Adipocyte (in vitro differentiated cells): ENCODE measurements around the gene TPO.

Experiments used
- DNase-seq: peaks from one replicate; pipeline ENCODE4 v3.0.0-alpha.2; 2015; ENCODE audit warnings: low read depth
- H3K27me3 ChIP-seq: replicated peaks from 2 replicates; pipeline ENCODE4 v1.7.0; 2013; ENCODE audit warnings: mild to moderate bottlenecking, low read length, moderate library complexity; ENCODE audit not compliant: control insufficient read depth, insufficient read depth
- H3K36me3 ChIP-seq: 2 replicates; pipeline ENCODE4 v1.7.0; 2013; ENCODE audit warnings: low read length, mild to moderate bottlenecking, moderate library complexity; ENCODE audit not compliant: control insufficient read depth, insufficient read depth, severe bottlenecking
- H3K4me1 ChIP-seq: 2 replicates; pipeline ENCODE4 v1.7.0; 2013; ENCODE audit warnings: mild to moderate bottlenecking, low read length, moderate library complexity; ENCODE audit not compliant: control insufficient read depth, insufficient read depth
- H3K4me3 ChIP-seq: 2 replicates; pipeline ENCODE4 v1.7.0; 2013; ENCODE audit warnings: mild to moderate bottlenecking, low read length, moderate library complexity
- H3K9ac ChIP-seq: 2 replicates; pipeline ENCODE4 v1.7.0; 2013; ENCODE audit warnings: mild to moderate bottlenecking, low read length, moderate library complexity
- H3K9me3 ChIP-seq: 2 replicates; pipeline ENCODE4 v1.7.0; 2013; ENCODE audit warnings: mild to moderate bottlenecking, low read length, moderate library complexity; ENCODE audit not compliant: control insufficient read depth

Gene TPO

GRCh38 chr2:1539973-1540372 lies 126.7 kb downstream of the TPO start:
- H3K9ac ChIP-seq: no peak overlapping the region
- no peaks in the 10 kb centered on the region for H3K4me1 ChIP-seq
- no peaks in the 10 kb centered on the region for H3K36me3 ChIP-seq
- H3K4me3 ChIP-seq: no peak overlapping the region
- no peak for DNase-seq
- H3K9me3 ChIP-seq: no peaks in the 10 kb centered on the region
- H3K27me3 ChIP-seq: peaks cover 26% of the 10 kb centered on the region

GRCh38 chr2:1540481-1540880 lies 127.2 kb downstream of the TPO start:
- DNase-seq: no peak
- H3K9me3 ChIP-seq: no peaks in the 10 kb centered on the region
- no peaks in the 10 kb centered on the region for H3K4me1 ChIP-seq
- no peak overlapping the region for H3K9ac ChIP-seq
- no peaks in the 10 kb centered on the region for H3K36me3 ChIP-seq
- H3K4me3 ChIP-seq: no peak overlapping the region
- H3K27me3 ChIP-seq: peaks cover 26% of the 10 kb centered on the region

- peaks cover 26% of the 10 kb centered on the region for H3K27me3 ChIP-seq
- H3K4me3 ChIP-seq: no peak overlapping the region
- DNase-seq: no peak
- no peaks in the 10 kb centered on the region for H3K4me1 ChIP-seq
- H3K9me3 ChIP-seq: no peaks in the 10 kb centered on the region
- H3K9ac ChIP-seq: no peak overlapping the region
- H3K36me3 ChIP-seq: no peaks in the 10 kb centered on the region
Measured at GRCh38 chr2:1541040-1541439, 127.8 kb downstream of the TPO start.

GRCh38 chr2:1541819-1542475 lies 128.7 kb downstream of the TPO start:
- H3K27me3 ChIP-seq: peaks cover 30% of the 10 kb centered on the region
- DNase-seq: no peak

GRCh38 chr2:1542971-1543370 lies 129.7 kb downstream of the TPO start:
- no peaks in the 10 kb centered on the region for H3K9me3 ChIP-seq
- no peak for DNase-seq
- no peaks in the 10 kb centered on the region for H3K36me3 ChIP-seq
- no peaks in the 10 kb centered on the region for H3K4me1 ChIP-seq
- peaks cover 35% of the 10 kb centered on the region for H3K27me3 ChIP-seq
- no peak overlapping the region for H3K4me3 ChIP-seq
- H3K9ac ChIP-seq: no peak overlapping the region

More at GRCh38 chr2:1541819-1542475, 128.7 kb downstream of the TPO start:
- Histone ChIP-seq H3K36me3 (no peaks in the 10 kb centered on the region), H3K4me1 (no peaks in the 10 kb centered on the region), H3K9me3 (no peaks in the 10 kb centered on the region), H3K4me3 (no peak overlapping the region), H3K9ac (no peak overlapping the region)

- Histone ChIP-seq H3K4me3 (no peak overlapping the region), H3K36me3 (no peaks in the 10 kb centered on the region), H3K4me1 (no peaks in the 10 kb centered on the region), H3K9me3 (no peaks in the 10 kb centered on the region), H3K27me3 (peaks cover 35% of the 10 kb centered on the region), H3K9ac (no peak overlapping the region)
- DNase-seq: no peak
Measured at GRCh38 chr2:1543776-1544477, 130.7 kb downstream of the TPO start.

GRCh38 chr2:1544478-1545069 lies 131.3 kb downstream of the TPO start:
- H3K27me3 ChIP-seq: peaks cover 32% of the 10 kb centered on the region
- no peaks in the 10 kb centered on the region for H3K36me3 ChIP-seq
- no peaks in the 10 kb centered on the region for H3K4me1 ChIP-seq
- H3K4me3 ChIP-seq: no peak overlapping the region
- no peaks in the 10 kb centered on the region for H3K9me3 ChIP-seq
- DNase-seq: peak; percentile 42
- H3K9ac ChIP-seq: no peak overlapping the region

- Histone ChIP-seq H3K36me3 (no peaks in the 10 kb centered on the region), H3K9me3 (no peaks in the 10 kb centered on the region), H3K27me3 (peaks cover 27% of the 10 kb centered on the region), H3K4me3 (no peak overlapping the region), H3K4me1 (peaks cover 6% of the 10 kb centered on the region), H3K9ac (no peak overlapping the region)
- DNase-seq: peak; percentile 83
Measured at GRCh38 chr2:1546023-1546591, 132.8 kb downstream of the TPO start.

GRCh38 chr2:1546901-1547300 lies 133.6 kb downstream of the TPO start:
- no peak overlapping the region for H3K4me3 ChIP-seq
- no peaks in the 10 kb centered on the region for H3K9me3 ChIP-seq
- H3K36me3 ChIP-seq: no peaks in the 10 kb centered on the region
- peaks cover 6% of the 10 kb centered on the region for H3K4me1 ChIP-seq
- peaks cover 22% of the 10 kb centered on the region for H3K27me3 ChIP-seq
- H3K9ac ChIP-seq: no peak overlapping the region
- DNase-seq: no peak

GRCh38 chr2:1548910-1549673 lies 135.8 kb downstream of the TPO start:
- H3K4me1 ChIP-seq: peaks cover 20% of the 10 kb centered on the region
- no peak for DNase-seq
- no peaks in the 10 kb centered on the region for H3K36me3 ChIP-seq
- no peak overlapping the region for H3K9ac ChIP-seq
- peaks cover 20% of the 10 kb centered on the region for H3K27me3 ChIP-seq
- no peaks in the 10 kb centered on the region for H3K9me3 ChIP-seq
- H3K4me3 ChIP-seq: no peak overlapping the region

GRCh38 chr2:1550076-1550475 lies 136.8 kb downstream of the TPO start:
- Histone ChIP-seq H3K4me1 (peaks cover 25% of the 10 kb centered on the region), H3K4me3 (no peak overlapping the region), H3K9me3 (no peaks in the 10 kb centered on the region), H3K27me3 (peaks cover 20% of the 10 kb centered on the region), H3K9ac (no peak overlapping the region), H3K36me3 (no peaks in the 10 kb centered on the region)
- DNase-seq: no peak
